Measurements from ENCODE around the gene SORCS1.

DNA sequence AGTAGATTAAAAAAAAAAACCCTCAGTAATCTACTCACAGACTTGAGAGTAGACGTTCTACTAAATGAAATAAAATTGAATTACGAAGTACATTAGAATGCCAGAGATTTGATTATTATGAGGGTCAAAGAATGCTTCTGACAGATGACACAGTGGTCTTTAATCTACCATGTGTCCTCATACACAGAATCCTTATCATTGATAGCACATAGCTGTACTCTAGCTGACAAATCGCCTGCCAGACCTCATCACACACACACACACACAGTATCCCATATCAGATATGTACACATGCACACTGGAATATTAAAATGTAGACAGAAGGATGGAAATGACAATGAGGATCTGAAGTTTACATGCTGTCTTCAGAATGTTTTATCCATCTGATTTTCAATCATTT lies 104.6 kb downstream of the SORCS1 start:
- TF ChIP-seq, protein P1, sequence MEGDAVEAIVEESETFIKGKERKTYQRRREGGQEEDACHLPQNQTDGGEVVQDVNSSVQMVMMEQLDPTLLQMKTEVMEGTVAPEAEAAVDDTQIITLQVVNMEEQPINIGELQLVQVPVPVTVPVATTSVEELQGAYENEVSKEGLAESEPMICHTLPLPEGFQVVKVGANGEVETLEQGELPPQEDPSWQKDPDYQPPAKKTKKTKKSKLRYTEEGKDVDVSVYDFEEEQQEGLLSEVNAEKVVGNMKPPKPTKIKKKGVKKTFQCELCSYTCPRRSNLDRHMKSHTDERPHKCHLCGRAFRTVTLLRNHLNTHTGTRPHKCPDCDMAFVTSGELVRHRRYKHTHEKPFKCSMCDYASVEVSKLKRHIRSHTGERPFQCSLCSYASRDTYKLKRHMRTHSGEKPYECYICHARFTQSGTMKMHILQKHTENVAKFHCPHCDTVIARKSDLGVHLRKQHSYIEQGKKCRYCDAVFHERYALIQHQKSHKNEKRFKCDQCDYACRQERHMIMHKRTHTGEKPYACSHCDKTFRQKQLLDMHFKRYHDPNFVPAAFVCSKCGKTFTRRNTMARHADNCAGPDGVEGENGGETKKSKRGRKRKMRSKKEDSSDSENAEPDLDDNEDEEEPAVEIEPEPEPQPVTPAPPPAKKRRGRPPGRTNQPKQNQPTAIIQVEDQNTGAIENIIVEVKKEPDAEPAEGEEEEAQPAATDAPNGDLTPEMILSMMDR (IDR thresholded peaks at IDR 0.05): no peak
- no peak for TF ChIP-seq POLR2A (IDR thresholded peaks at IDR 0.05)
